Right lobe of liver (tissue), 4 donors: ENCODE results near the gene INSM2.

Experiments used
- POLR2A ChIP-seq: fragments of 450-650 bp; IDR thresholded peaks from one replicate; pipeline ENCODE4 v1.6.1; 2017; ENCODE audit warnings: antibody characterized with exemption, mild to moderate bottlenecking
- TF ChIP-seq, protein P1 (sequence below), 4 donors: fragments of 200-600 bp in 3 of 4; fragments of 450-650 bp in 1 of 4; IDR thresholded peaks; one replicate each; pipeline versions ENCODE4 v1.5.1 to v1.8.0; 2016 to 2022; ENCODE audit warnings: antibody characterized with exemption in 4 of 4, mild to moderate bottlenecking in 2 of 4
- donor health status: DM: no; HTN: no; CAD: no.
- donor health status: DM: no; HTN: no; CAD: no.
- donor health status: DM: no; HTN: yes; CAD: no.

DNA sequence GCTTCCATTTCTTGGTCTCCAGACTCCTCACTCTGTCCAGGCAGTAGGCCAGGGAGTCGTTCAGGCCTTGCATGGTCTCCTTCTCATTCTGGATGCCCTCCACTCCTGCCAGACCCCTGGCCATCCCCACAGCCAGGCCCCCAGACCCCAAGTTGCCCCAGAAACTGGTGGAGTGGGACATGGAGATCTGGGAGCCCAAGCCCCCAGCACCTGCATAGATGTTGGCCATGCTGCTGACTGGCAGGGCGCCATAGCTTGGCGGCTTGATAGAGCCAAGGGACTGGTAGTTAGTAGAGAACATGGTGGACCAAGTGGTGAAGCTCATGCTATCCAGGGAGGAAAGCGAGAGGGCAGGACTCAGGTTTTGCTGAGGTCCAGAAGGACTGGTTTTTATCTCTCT is 21.2 kb upstream of the INSM2 start:
- TF ChIP-seq, protein P1, sequence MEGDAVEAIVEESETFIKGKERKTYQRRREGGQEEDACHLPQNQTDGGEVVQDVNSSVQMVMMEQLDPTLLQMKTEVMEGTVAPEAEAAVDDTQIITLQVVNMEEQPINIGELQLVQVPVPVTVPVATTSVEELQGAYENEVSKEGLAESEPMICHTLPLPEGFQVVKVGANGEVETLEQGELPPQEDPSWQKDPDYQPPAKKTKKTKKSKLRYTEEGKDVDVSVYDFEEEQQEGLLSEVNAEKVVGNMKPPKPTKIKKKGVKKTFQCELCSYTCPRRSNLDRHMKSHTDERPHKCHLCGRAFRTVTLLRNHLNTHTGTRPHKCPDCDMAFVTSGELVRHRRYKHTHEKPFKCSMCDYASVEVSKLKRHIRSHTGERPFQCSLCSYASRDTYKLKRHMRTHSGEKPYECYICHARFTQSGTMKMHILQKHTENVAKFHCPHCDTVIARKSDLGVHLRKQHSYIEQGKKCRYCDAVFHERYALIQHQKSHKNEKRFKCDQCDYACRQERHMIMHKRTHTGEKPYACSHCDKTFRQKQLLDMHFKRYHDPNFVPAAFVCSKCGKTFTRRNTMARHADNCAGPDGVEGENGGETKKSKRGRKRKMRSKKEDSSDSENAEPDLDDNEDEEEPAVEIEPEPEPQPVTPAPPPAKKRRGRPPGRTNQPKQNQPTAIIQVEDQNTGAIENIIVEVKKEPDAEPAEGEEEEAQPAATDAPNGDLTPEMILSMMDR (IDR thresholded peaks at IDR 0.05): no peak
- no peak for TF ChIP-seq POLR2A
